ENCODE results near the gene SLC25A38. TPM values are rescaled to one million over a fixed set of nuclear protein-coding genes. Genes with fewer than 3 reads are reported as not detected.

SLC25A38 gene
- total and polyA plus RNA-seq, 2 experiments from 2014 or later, result 19.8 to 61.9 TPM

GRCh38 chr3:39343760-39344159, 39.4 kb upstream of the SLC25A38 start:
- Histone ChIP-seq H3K4me3 (no peak overlapping the region), H3K9me2 (ENCODE audit: insufficient read depth) (peaks cover 3% of the 10 kb centered on the region; the same call in 1 of the 2 replicates), H3K27ac (ENCODE audit: low read depth) (no peak overlapping the region), H3K4me1 (ENCODE audit: insufficient read depth) (peaks cover 15% of the 10 kb centered on the region), H4K20me1 (replicated peaks; ENCODE audit: insufficient read depth) (no peaks in the 10 kb centered on the region), H2AFZ (no peak overlapping the region), H3K27me3 (ENCODE audit: insufficient read depth) (no peaks in the 10 kb centered on the region), H3K79me2 (replicated peaks; ENCODE audit: insufficient read depth) (no peaks in the 10 kb centered on the region), H3F3A (replicated peaks; ENCODE audit: low read depth) (no peaks in the 10 kb centered on the region), H3K36me3 (ENCODE audit: insufficient read depth) (no peaks in the 10 kb centered on the region), H3K4me2 (no peak overlapping the region)
- Mint-ChIP-seq H3K4me1 (peaks cover 20% of the 10 kb centered on the region), H3K27me3 (ENCODE audit: insufficient read depth, low read depth, poor library complexity) (peaks cover 2% of the 10 kb centered on the region), H3K36me3 (ENCODE audit: low read depth) (no peaks in the 10 kb centered on the region), H3K9me3 (no peaks in the 10 kb centered on the region), H3K27ac (no peak overlapping the region), H3K4me3 (no peak overlapping the region)
- DNase-seq (ENCODE audit: low spot score) (no peak), ATAC-seq (no peak)
- no peak for TF ChIP-seq ZNF462 (CRISPR knock-in tag; IDR thresholded peaks at IDR 0.05)
- TF ChIP-seq ZNF114 (CRISPR knock-in tag; IDR thresholded peaks at IDR 0.05), result no peak
- no peak for TF ChIP-seq JUNB (IDR thresholded peaks at IDR 0.05; ENCODE audit: unreplicated experiment)
- no peak for TF ChIP-seq STAT1 (IDR thresholded peaks at IDR 0.05; ENCODE audit: unreplicated experiment)
- TF ChIP-seq ZNF331 (CRISPR knock-in tag; IDR thresholded peaks at IDR 0.05; ENCODE audit: low read depth), result no peak
- no peak for TF ChIP-seq EZH2phosphoT487 (IDR thresholded peaks at IDR 0.05; ENCODE audit: unreplicated experiment)
- TF ChIP-seq CREB1 (CRISPR knock-in tag; IDR thresholded peaks at IDR 0.05; ENCODE audit: low read depth), result no peak
- no peak for TF ChIP-seq EZH2 (IDR thresholded peaks at IDR 0.05; ENCODE audit: low read depth, unreplicated experiment)
- no peak for TF ChIP-seq CTCF (conservative IDR thresholded peaks at IDR 0.05; ENCODE audit: low read depth in 2 of 2)
- no peak for TF ChIP-seq POLR2AphosphoS5 (IDR thresholded peaks at IDR 0.05; ENCODE audit: low read depth)
- TF ChIP-seq NANOG (IDR thresholded peaks at IDR 0.05; ENCODE audit: borderline replicate concordance), result no peak
- no peak for TF ChIP-seq ETS1 (IDR thresholded peaks at IDR 0.05)
- TF ChIP-seq REST (IDR thresholded peaks at IDR 0.05; ENCODE audit: unreplicated experiment), result no peak
